Measurements from ENCODE around the gene SDF4. TPM values are rescaled to one million over a fixed set of nuclear protein-coding genes. Genes with fewer than 3 reads are reported as not detected.

The SDF4 gene
- total RNA-seq, 1 donor from 2014 or later: 93.8 TPM

GRCh38 chr1:1246577-1247340 lies 15.0 kb upstream of the SDF4 start, which contains the start of gene C1QTNF12:
Gene C1QTNF12 (minus strand): TSS chr1:1246722. CDS start chr1:1246690, 32 bp downstream.
- TF ChIP-seq CTCF (conservative IDR thresholded peaks at IDR 0.05): no peak
- Mint-ChIP-seq H3K4me1 (peaks cover 3% of the 10 kb centered on the region), H3K9me3 (no peaks in the 10 kb centered on the region), H3K4me3 (no peak within 1 kb of the TSS), H3K27ac (ENCODE audit: unreplicated experiment) (no peak within 1 kb of the TSS), H3K36me3 (ENCODE audit: low read depth) (no peaks in the 10 kb centered on the region), H3K27me3 (ENCODE audit: low read depth) (peaks cover 22% of the 10 kb centered on the region)
- no peak for DNase-seq (ENCODE audit: low read depth, low spot score)

- H3K36me3 Mint-ChIP-seq (ENCODE audit: low read depth): no peaks in the 10 kb centered on the region
- H3K27ac Mint-ChIP-seq (ENCODE audit: unreplicated experiment): no peak overlapping the region
- H3K27me3 Mint-ChIP-seq (ENCODE audit: low read depth): peaks cover 22% of the 10 kb centered on the region
- no peaks in the 10 kb centered on the region for H3K9me3 Mint-ChIP-seq
- H3K4me1 Mint-ChIP-seq: peaks cover 3% of the 10 kb centered on the region
- no peak overlapping the region for H3K4me3 Mint-ChIP-seq
- TF ChIP-seq CTCF (conservative IDR thresholded peaks at IDR 0.05): no peak
- no peak for DNase-seq (ENCODE audit: low read depth, low spot score)
Observed at GRCh38 chr1:1245817-1246576, 14.2 kb upstream of the SDF4 start.

- no peaks in the 10 kb centered on the region for H3K36me3 Mint-ChIP-seq (ENCODE audit: low read depth)
- no peaks in the 10 kb centered on the region for H3K9me3 Mint-ChIP-seq
- no peak overlapping the region for H3K27ac Mint-ChIP-seq (ENCODE audit: unreplicated experiment)
- no peak for DNase-seq (ENCODE audit: low read depth, low spot score)
- no peak for TF ChIP-seq CTCF (conservative IDR thresholded peaks at IDR 0.05)
- peaks cover 3% of the 10 kb centered on the region for H3K4me1 Mint-ChIP-seq
- H3K4me3 Mint-ChIP-seq: no peak overlapping the region
- peaks cover 22% of the 10 kb centered on the region for H3K27me3 Mint-ChIP-seq (ENCODE audit: low read depth)
Observed at GRCh38 chr1:1245178-1245816, 13.5 kb upstream of the SDF4 start.

- no peaks in the 10 kb centered on the region for H3K36me3 Mint-ChIP-seq (ENCODE audit: low read depth)
- no peak overlapping the region for H3K27ac Mint-ChIP-seq (ENCODE audit: unreplicated experiment)
Observed at GRCh38 chr1:1244192-1244811, 12.5 kb upstream of the SDF4 start.

More at GRCh38 chr1:1244192-1244811, 12.5 kb upstream of the SDF4 start:
- Mint-ChIP-seq H3K9me3 (no peaks in the 10 kb centered on the region), H3K4me3 (no peak overlapping the region), H3K27me3 (ENCODE audit: low read depth) (peaks cover 15% of the 10 kb centered on the region), H3K4me1 (no peaks in the 10 kb centered on the region)
- TF ChIP-seq CTCF (conservative IDR thresholded peaks at IDR 0.05): no peak
- no peak for DNase-seq (ENCODE audit: low read depth, low spot score)
